Measurements from ENCODE around the gene NR6A1.

NR6A1 gene

DNA sequence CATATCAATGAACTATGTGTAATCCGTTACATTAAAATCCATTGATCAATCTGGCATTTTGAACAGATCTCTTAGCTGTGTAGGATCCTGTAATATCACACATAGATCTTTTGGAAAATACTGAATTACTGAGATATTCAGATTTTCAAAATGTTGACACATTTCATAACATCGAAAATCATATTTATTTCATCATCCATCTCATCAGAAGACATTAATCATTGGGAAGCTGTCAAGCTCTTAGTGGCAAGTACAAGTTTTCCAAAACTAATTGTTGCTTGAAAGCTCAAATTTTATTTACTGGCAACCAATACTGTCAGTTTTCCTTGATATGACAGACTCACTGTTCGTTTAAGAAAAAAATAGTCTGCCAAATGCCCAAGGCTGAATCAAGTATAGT, 8.5 kb downstream of the NR6A1 start:
- in situ Hi-C loops (cut with HindIII; ENCODE audit: low pct_ligation_motif_present, low sequenced_read_pairs): no loop called here
- Histone ChIP-seq H3K27ac (no peak overlapping the region), H3K4me3 (ENCODE audit: low read depth, low read length) (no peak overlapping the region), H3K27me3 (replicated peaks) (peaks cover 5% of the 10 kb centered on the region), H3K36me3 (replicated peaks) (no peaks in the 10 kb centered on the region)
- no peak for DNase-seq
- TF ChIP-seq, protein P1, sequence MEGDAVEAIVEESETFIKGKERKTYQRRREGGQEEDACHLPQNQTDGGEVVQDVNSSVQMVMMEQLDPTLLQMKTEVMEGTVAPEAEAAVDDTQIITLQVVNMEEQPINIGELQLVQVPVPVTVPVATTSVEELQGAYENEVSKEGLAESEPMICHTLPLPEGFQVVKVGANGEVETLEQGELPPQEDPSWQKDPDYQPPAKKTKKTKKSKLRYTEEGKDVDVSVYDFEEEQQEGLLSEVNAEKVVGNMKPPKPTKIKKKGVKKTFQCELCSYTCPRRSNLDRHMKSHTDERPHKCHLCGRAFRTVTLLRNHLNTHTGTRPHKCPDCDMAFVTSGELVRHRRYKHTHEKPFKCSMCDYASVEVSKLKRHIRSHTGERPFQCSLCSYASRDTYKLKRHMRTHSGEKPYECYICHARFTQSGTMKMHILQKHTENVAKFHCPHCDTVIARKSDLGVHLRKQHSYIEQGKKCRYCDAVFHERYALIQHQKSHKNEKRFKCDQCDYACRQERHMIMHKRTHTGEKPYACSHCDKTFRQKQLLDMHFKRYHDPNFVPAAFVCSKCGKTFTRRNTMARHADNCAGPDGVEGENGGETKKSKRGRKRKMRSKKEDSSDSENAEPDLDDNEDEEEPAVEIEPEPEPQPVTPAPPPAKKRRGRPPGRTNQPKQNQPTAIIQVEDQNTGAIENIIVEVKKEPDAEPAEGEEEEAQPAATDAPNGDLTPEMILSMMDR (IDR thresholded peaks at IDR 0.05; ENCODE audit: low read depth, low read length, missing control alignments): no peak

DNA sequence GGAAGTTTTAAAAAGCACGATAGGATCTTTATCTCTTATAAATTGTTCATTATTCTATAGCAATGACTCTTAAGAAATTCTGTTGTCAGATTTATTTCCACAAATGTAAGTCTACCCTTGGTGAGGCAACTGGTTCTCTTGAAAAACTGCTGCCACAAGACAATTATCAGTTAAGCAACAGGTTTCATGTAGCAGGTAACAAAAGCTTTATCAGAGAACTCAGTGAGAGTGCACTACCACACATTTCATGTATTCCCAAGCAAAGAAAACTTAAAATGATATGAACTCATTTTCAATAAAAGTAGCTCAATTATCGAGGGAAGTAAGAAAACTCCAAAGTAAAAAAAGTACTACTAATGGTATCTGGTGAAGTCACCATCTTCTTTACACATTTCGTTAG, 9.4 kb downstream of the NR6A1 start:
- Histone ChIP-seq H3K27ac (no peak overlapping the region), H3K4me3 (ENCODE audit: low read depth, low read length) (no peak overlapping the region), H3K27me3 (replicated peaks) (peaks cover 5% of the 10 kb centered on the region), H3K36me3 (replicated peaks) (no peaks in the 10 kb centered on the region)
- TF ChIP-seq, protein P1 (IDR thresholded peaks at IDR 0.05; ENCODE audit: low read depth, low read length, missing control alignments): no peak
- in situ Hi-C loops (cut with HindIII; ENCODE audit: low pct_ligation_motif_present, low sequenced_read_pairs): no loop called here
- no peak for DNase-seq

DNA sequence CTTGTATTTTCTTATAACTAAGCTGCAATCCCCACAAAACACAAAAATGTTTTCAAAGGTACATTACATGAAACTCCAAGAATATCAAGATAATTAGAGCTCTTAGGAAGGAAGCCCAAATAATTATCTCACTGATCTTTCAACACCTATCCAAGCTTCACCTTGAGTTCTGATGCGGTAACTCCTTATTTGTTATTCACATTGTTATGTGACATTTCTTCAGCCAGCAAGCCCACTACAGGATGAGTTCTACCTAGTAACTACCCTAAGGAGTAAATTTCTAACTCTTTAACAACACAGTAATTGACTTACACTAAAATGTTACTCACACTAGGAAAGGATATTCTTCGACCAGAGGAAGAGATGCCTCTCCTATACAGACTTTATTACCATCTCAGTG, 9.9 kb downstream of the NR6A1 start:
- H3K27ac ChIP-seq: no peak overlapping the region
- DNase-seq: no peak
- H3K36me3 ChIP-seq (replicated peaks): no peaks in the 10 kb centered on the region
- no peak overlapping the region for H3K4me3 ChIP-seq (ENCODE audit: low read depth, low read length)
- in situ Hi-C loops (cut with HindIII; ENCODE audit: low pct_ligation_motif_present, low sequenced_read_pairs): no loop called here
- peaks cover 3% of the 10 kb centered on the region for H3K27me3 ChIP-seq (replicated peaks)
- TF ChIP-seq, protein P1 (IDR thresholded peaks at IDR 0.05; ENCODE audit: low read depth, low read length, missing control alignments): no peak

DNA sequence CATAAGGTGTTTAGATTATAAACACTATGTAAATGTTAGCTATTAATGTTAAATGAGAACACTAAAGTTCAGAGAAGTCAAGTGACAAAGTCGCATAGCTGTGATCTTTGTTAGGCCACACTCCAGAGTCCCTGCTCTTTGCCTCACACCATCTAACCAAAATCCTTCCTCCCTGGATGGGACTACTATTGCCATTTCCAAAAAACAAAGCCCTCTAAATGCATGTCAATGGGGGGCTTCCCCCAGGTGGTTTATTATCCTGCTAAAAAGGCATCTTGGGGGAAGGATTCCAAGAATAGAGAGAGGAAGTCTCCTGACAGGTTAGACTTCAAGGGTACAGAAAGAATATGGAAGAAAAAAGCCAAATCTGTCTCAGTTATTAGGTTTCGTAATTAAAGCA, 10.4 kb downstream of the NR6A1 start:
- no peak for DNase-seq
- no peak overlapping the region for H3K27ac ChIP-seq

DNA sequence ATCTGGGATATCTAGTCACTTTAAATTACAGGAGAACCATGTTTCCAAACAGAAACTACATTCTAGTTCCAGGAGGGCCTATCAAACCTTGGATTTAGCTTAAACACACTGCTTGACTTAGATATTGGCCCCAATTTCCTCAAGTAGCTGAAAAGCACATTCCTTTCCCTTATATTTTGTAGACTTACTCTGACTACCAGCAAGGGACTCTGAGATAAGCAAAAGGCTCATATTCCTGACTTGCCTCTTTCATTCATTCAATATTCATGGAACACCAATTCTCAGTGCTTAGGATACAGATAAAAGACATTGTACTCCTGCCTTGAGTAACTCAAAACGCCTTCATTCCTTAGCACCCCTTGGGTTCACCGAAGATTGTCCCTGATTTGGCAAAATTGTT, 11.8 kb downstream of the NR6A1 start:
- Histone ChIP-seq H3K36me3 (replicated peaks) (no peaks in the 10 kb centered on the region), H3K4me3 (ENCODE audit: low read depth, low read length) (no peak overlapping the region), H3K27ac (no peak overlapping the region), H3K27me3 (replicated peaks) (peaks cover 3% of the 10 kb centered on the region)
- TF ChIP-seq, protein P1 (IDR thresholded peaks at IDR 0.05; ENCODE audit: low read depth, low read length, missing control alignments): no peak
- in situ Hi-C loops (cut with HindIII; ENCODE audit: low pct_ligation_motif_present, low sequenced_read_pairs): no loop called here
- no peak for DNase-seq

More for the DNA sequence above, 10.4 kb downstream of the NR6A1 start:
- H3K27me3 ChIP-seq (replicated peaks): peaks cover 3% of the 10 kb centered on the region
- H3K36me3 ChIP-seq (replicated peaks): no peaks in the 10 kb centered on the region
- in situ Hi-C loops (cut with HindIII; ENCODE audit: low pct_ligation_motif_present, low sequenced_read_pairs): no loop called here
- H3K4me3 ChIP-seq (ENCODE audit: low read depth, low read length): no peak overlapping the region
- TF ChIP-seq, protein P1 (IDR thresholded peaks at IDR 0.05; ENCODE audit: low read depth, low read length, missing control alignments): no peak

DNA sequence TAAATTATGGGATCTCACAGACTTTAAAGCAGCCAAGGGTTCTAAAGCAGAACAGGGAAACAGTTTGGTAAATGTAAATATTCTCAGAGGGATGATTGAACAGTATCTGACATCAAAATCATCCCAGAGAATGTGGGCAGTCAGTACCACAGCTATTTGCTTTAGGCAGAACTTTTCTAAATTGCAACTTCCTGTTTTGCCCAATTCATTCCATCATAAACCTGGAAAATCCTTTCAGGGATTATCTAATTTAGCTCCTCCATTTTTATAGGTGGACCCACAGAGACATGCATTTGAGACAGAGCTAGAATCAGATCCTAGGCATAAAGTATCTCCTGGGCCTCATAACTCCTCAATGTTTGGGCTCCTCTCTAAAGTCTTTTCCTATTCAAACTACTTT, 12.4 kb downstream of the NR6A1 start:
- no peak for DNase-seq
- Histone ChIP-seq H3K4me3 (ENCODE audit: low read depth, low read length) (no peak overlapping the region), H3K36me3 (replicated peaks) (no peaks in the 10 kb centered on the region), H3K27me3 (replicated peaks) (peaks cover 3% of the 10 kb centered on the region), H3K27ac (no peak overlapping the region)
- TF ChIP-seq, protein P1 (IDR thresholded peaks at IDR 0.05; ENCODE audit: low read depth, low read length, missing control alignments): no peak
- in situ Hi-C loops (cut with HindIII; ENCODE audit: low pct_ligation_motif_present, low sequenced_read_pairs): no loop called here
